Measurements from ENCODE around the gene CNIH1.
"Not testable (repeated sequence)": the region's sequence is repeated elsewhere in the genome, so short reads cannot be mapped to it uniquely, and the experiment has no call there.

CNIH1 gene

GRCh38 chr14:54443981-54444380, 2.8 kb upstream of the CNIH1 start:
- Histone ChIP-seq H3K27ac (ENCODE audit: poor library complexity, severe bottlenecking) (no peak overlapping the region), H3K4me1 (ENCODE audit: insufficient read depth, poor library complexity, severe bottlenecking) (peaks cover 45% of the 10 kb centered on the region), H3K4me3 (ENCODE audit: severe bottlenecking) (no peak overlapping the region), H3K36me3 (ENCODE audit: low read depth) (peaks cover 13% of the 10 kb centered on the region), H3K27me3 (ENCODE audit: insufficient read depth, poor library complexity, severe bottlenecking) (no peaks in the 10 kb centered on the region), H3K9me3 (ENCODE audit: severe bottlenecking) (no peaks in the 10 kb centered on the region)
- DNase-seq (ENCODE audit: low spot score) (no peak), ATAC-seq (ENCODE audit: low read depth) (no peak)
- TF ChIP-seq, protein P1, sequence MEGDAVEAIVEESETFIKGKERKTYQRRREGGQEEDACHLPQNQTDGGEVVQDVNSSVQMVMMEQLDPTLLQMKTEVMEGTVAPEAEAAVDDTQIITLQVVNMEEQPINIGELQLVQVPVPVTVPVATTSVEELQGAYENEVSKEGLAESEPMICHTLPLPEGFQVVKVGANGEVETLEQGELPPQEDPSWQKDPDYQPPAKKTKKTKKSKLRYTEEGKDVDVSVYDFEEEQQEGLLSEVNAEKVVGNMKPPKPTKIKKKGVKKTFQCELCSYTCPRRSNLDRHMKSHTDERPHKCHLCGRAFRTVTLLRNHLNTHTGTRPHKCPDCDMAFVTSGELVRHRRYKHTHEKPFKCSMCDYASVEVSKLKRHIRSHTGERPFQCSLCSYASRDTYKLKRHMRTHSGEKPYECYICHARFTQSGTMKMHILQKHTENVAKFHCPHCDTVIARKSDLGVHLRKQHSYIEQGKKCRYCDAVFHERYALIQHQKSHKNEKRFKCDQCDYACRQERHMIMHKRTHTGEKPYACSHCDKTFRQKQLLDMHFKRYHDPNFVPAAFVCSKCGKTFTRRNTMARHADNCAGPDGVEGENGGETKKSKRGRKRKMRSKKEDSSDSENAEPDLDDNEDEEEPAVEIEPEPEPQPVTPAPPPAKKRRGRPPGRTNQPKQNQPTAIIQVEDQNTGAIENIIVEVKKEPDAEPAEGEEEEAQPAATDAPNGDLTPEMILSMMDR (IDR thresholded peaks at IDR 0.05; ENCODE audit: poor library complexity, severe bottlenecking): no peak

GRCh38 chr14:54442961-54443360, 1.8 kb upstream of the CNIH1 start:
- not testable (repeated sequence) for ATAC-seq (ENCODE audit: low read depth); DNase-seq (ENCODE audit: low spot score); H3K27ac ChIP-seq (ENCODE audit: poor library complexity, severe bottlenecking); H3K4me3 ChIP-seq (ENCODE audit: severe bottlenecking); H3K27me3 ChIP-seq (ENCODE audit: insufficient read depth, poor library complexity, severe bottlenecking); H3K9me3 ChIP-seq (ENCODE audit: severe bottlenecking)
- peaks cover 23% of the 10 kb centered on the region for H3K36me3 ChIP-seq (ENCODE audit: low read depth)
- peaks cover 53% of the 10 kb centered on the region for H3K4me1 ChIP-seq (ENCODE audit: insufficient read depth, poor library complexity, severe bottlenecking)

DNA sequence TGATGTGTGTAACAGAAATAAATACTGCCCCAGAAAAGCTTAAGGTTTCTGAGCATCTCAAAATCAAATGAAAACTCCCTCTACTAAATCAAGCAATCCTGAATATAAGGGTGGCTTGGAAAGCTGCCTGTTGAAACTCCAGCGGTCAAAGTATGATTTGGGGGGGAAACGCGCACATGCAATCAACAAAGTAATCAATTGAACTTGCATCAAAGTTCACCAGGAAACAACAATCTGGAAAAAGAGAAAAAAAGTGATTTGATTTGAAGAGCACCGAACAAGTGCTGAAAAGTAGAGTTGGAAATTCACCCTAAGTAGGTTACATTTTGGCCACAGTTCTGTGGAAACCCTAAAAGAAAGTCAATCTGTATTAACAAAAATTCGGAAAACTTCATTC, 700 bp downstream of the CNIH1 start:
- peak overlapping the region; percentile 85 for H3K27ac ChIP-seq (ENCODE audit: poor library complexity, severe bottlenecking)
- peaks cover 43% of the 10 kb centered on the region for H3K4me1 ChIP-seq (ENCODE audit: insufficient read depth, poor library complexity, severe bottlenecking)
- H3K9me3 ChIP-seq (ENCODE audit: severe bottlenecking): no peaks in the 10 kb centered on the region
- TF ChIP-seq, protein P1 (IDR thresholded peaks at IDR 0.05; ENCODE audit: poor library complexity, severe bottlenecking): no peak
- no peak for ATAC-seq (ENCODE audit: low read depth)
- H3K36me3 ChIP-seq (ENCODE audit: low read depth): peaks cover 34% of the 10 kb centered on the region
- H3K27me3 ChIP-seq (ENCODE audit: insufficient read depth, poor library complexity, severe bottlenecking): no peaks in the 10 kb centered on the region
- H3K4me3 ChIP-seq (ENCODE audit: severe bottlenecking): peak overlapping the region; percentile 80
- no peak for DNase-seq (ENCODE audit: low spot score)

GRCh38 chr14:54440037-54440436, 1.1 kb downstream of the CNIH1 start:
- no peaks in the 10 kb centered on the region for H3K27me3 ChIP-seq (ENCODE audit: insufficient read depth, poor library complexity, severe bottlenecking)
- H3K4me1 ChIP-seq (ENCODE audit: insufficient read depth, poor library complexity, severe bottlenecking): peaks cover 44% of the 10 kb centered on the region
- TF ChIP-seq, protein P1 (IDR thresholded peaks at IDR 0.05; ENCODE audit: poor library complexity, severe bottlenecking): no peak
- peak overlapping the region; percentile 80 for H3K4me3 ChIP-seq (ENCODE audit: severe bottlenecking)
- H3K27ac ChIP-seq (ENCODE audit: poor library complexity, severe bottlenecking): peak overlapping the region; percentile 85
- H3K36me3 ChIP-seq (ENCODE audit: low read depth): peaks cover 38% of the 10 kb centered on the region
- H3K9me3 ChIP-seq (ENCODE audit: severe bottlenecking): no peaks in the 10 kb centered on the region
- DNase-seq (ENCODE audit: low spot score): no peak
- ATAC-seq (ENCODE audit: low read depth): no peak

GRCh38 chr14:54438703-54439102, 2.5 kb downstream of the CNIH1 start:
- DNase-seq (ENCODE audit: low spot score) (no peak), ATAC-seq (ENCODE audit: low read depth) (no peak)
- H3K27me3 ChIP-seq (ENCODE audit: insufficient read depth, poor library complexity, severe bottlenecking): no peaks in the 10 kb centered on the region
- no peaks in the 10 kb centered on the region for H3K9me3 ChIP-seq (ENCODE audit: severe bottlenecking)
- H3K27ac ChIP-seq (ENCODE audit: poor library complexity, severe bottlenecking): no peak overlapping the region
- H3K4me1 ChIP-seq (ENCODE audit: insufficient read depth, poor library complexity, severe bottlenecking): peaks cover 52% of the 10 kb centered on the region
- TF ChIP-seq, protein P1 (IDR thresholded peaks at IDR 0.05; ENCODE audit: poor library complexity, severe bottlenecking): no peak
- peaks cover 52% of the 10 kb centered on the region for H3K36me3 ChIP-seq (ENCODE audit: low read depth)
- H3K4me3 ChIP-seq (ENCODE audit: severe bottlenecking): no peak overlapping the region

DNA sequence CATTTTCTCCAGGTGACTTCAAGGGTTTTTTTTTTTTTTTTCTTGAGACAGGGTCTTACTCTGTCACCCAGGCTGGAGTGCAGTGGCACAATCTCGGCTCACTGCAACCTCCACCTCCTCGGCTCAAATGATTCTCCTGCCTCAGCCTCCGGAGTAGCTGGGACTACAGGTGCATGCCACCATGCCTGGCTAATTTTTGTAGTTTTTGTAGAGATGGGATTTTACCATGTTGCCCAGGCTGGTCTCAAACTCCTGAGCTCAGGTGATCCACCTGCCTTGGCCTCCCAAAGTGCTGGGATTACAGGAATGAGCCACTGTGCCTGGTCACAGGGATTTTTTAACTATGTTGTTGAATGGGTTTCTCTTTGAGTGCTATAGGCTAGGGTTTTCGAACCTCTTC, 3.2 kb downstream of the CNIH1 start:
- ATAC-seq (ENCODE audit: low read depth); DNase-seq (ENCODE audit: low spot score); H3K27ac ChIP-seq (ENCODE audit: poor library complexity, severe bottlenecking); H3K9me3 ChIP-seq (ENCODE audit: severe bottlenecking); H3K27me3 ChIP-seq (ENCODE audit: insufficient read depth, poor library complexity, severe bottlenecking); H3K4me3 ChIP-seq (ENCODE audit: severe bottlenecking): not testable (repeated sequence)
- Histone ChIP-seq H3K36me3 (ENCODE audit: low read depth) (peaks cover 59% of the 10 kb centered on the region), H3K4me1 (ENCODE audit: insufficient read depth, poor library complexity, severe bottlenecking) (peaks cover 52% of the 10 kb centered on the region)

Data from RWPE2 (cell line).